GM12878 (cell line): ENCODE results near the gene PELI2.

Source experiments
- EZH2 ChIP-seq: IDR thresholded peaks from 2 replicates; pipeline ENCODE4 v1.6.1; 2012; ENCODE audit warnings: low read depth, mild to moderate bottlenecking, control low read depth, inconsistent platforms, low read length, borderline replicate concordance; ENCODE audit not compliant: control insufficient read depth
- GATAD2B ChIP-seq: fragments of 450-650 bp; conservative IDR thresholded peaks from 2 replicates; pipeline ENCODE4 v1.6.1; 2017; ENCODE audit warnings: low read depth, mild to moderate bottlenecking, moderate library complexity
- MXI1 ChIP-seq: fragments of 150-350 bp; IDR thresholded peaks from 2 replicates; pipeline ENCODE4 v1.6.1; 2011; ENCODE audit warnings: low read depth, mild to moderate bottlenecking, inconsistent platforms, low read length, improper control_type of control experiment
- POLR2AphosphoS5 ChIP-seq: IDR thresholded peaks from 2 replicates; pipeline ENCODE4 v1.6.1; 2011; ENCODE audit warnings: mild to moderate bottlenecking, low read length, inconsistent platforms
- ZNF217 ChIP-seq: fragments of 450-650 bp; IDR thresholded peaks from 2 replicates; pipeline ENCODE4 v1.6.1; 2017; ENCODE audit warnings: antibody characterized with exemption, mild to moderate bottlenecking

GRCh38 chr14:56117765-56118610, at the start of gene PELI2:
- TF ChIP-seq MXI1, result no peak
- TF ChIP-seq ZNF217, result no peak
- TF ChIP-seq GATAD2B, result no peak
- TF ChIP-seq POLR2AphosphoS5, result no peak
- TF ChIP-seq EZH2, result no peak
